Measurements from ENCODE around the gene MEIS1.

- no peak for TF ChIP-seq CTCF (IDR thresholded peaks at IDR 0.05; ENCODE audit: low read length)
- TF ChIP-seq EZH2 (optimal IDR thresholded peaks at IDR 0.05; ENCODE audit: low read depth, low read length): no peak
- no peak for TF ChIP-seq EZH2phosphoT487 (IDR thresholded peaks at IDR 0.05; ENCODE audit: low read length)
Observed at GRCh38 chr2:66573416-66573815, 138.5 kb downstream of the MEIS1 start.
